Measurements from ENCODE around the gene GLIS1.
"Not testable (repeated sequence)": the region's sequence is repeated elsewhere in the genome, so short reads cannot be mapped to it uniquely, and the experiment has no call there.

The GLIS1 gene

DNA sequence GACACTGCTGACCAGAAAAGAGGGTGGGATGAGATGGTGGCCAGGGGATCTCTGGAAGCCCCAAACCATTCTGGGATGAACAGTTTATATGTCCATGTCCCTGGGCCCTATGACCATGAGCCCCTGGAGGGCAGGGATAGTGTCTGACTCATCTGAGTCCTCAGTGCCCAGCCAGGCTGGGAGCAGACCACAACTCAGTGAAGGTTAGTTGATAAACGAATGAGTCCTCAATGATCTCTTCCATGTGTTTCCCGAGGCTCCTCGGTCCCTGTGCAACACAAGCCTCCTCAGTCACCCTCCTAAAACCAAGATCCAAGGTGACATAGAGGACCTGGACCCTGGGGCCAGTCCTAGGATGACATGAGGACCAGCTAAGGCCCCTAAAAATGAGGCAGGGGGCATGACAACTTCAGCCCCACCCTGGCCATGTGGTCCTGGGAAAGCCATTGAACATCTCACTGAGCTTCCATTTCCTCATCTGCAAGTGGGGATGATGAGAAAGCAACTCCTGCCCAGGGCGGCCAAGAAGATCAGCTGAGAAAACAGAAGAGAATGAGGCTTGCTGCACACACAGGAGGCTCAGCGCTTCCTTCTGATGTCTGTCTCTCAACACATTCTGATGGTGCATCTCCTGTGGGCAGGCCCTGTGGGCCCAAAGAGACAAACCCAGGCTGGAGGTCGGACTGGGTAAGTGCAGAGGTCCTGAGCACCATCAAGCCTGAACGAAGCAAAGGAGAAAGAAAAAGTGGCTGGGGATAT, 86.3 kb downstream of the GLIS1 start:
- DNase-seq, result no peak

DNA sequence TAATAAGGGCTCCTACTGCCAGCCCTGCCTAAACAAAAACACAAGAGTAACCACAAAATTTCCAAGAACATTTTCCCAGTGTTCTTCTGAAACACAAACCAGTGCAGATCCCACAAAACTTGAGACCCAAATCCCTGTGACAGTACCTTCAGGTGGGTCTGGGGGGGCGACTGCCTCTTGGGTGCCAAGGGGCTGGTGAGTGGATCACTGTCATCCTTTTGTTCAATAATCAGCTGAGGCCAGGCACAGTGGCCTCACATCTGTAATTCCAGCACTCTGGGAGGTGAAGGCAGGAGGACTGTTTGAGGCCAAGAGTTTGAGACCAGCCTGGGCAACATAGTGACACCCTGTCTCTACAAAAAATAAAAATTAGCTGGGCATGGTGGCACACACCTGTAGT, 87.6 kb downstream of the GLIS1 start:
- no peak for DNase-seq

DNA sequence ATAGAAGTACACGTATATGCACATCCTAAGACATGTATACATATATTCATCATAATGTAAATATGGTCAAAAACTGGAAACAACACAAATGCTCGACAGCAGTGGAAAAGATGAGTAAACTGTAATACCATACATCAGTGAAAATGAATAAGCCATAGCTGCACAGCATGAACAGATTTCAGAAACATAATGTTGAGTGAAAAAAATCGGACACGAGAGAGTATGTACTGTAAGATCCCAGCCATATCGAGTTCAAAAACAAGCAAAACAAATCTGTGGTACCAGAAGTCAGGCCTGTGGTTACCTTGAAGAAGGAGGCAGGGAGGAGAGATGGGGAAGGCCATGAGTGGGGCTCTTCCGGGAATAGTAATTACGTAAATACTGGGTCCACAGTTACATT, 90.4 kb downstream of the GLIS1 start:
- DNase-seq, result no peak

DNA sequence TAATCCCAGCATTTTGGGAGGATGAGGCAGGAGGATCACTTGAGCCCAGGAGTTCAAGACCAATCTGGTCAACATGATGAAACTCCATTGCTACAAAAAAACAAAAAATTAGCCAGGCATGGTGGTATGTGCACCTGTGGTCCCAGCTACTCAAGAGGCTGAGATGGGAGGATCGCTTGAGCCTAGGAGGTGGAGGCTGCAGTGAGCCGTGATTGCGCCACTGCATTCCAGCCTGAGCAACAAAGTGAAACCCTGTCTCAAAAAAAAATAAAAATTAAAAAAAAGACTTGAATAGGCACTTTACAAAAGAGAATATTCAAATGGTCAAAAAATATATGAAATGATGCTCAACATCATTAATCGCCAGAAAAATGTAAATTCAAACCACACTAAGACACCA, 91.0 kb downstream of the GLIS1 start:
- DNase-seq, result not testable (repeated sequence)

DNA sequence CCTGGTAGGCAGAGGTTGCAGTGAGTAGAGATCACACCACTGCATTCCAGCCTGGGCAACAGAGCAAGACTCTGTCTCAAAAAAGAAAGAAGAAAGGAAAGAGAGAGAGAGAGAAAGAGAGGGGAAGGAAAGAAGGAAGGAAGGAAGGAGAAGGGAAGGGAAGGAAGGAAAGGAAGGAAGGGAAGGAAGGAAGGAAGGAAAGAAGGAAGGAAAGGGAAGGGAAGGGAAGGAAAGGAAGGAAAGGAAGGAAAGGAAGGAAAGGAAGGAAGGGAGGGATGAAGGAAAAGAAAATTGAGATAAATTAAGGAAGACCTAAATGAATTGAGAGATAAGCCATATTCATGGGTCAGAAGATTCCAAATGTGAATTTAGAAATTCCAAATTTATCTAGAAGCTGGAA, 92.2 kb downstream of the GLIS1 start:
- no peak for DNase-seq

DNA sequence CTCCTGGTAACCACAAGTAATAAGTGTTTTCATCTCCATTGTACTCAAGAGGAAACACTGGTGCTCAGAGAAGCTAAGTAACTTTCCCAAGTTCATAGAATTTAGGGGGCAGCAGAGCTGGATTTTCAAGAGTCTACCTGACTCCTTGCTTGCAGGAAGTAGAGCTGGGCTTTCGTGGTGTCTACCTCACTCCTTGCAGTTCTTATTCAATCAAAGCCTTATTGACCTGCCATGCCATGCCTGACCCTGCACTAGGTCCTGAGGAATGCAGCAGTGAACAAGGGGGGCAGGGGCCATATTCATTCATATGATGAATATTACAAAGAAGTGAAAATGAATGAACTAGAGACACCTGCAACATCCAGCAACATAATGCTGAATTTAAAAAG, 93.3 kb downstream of the GLIS1 start:
- DNase-seq, result no peak

DNA sequence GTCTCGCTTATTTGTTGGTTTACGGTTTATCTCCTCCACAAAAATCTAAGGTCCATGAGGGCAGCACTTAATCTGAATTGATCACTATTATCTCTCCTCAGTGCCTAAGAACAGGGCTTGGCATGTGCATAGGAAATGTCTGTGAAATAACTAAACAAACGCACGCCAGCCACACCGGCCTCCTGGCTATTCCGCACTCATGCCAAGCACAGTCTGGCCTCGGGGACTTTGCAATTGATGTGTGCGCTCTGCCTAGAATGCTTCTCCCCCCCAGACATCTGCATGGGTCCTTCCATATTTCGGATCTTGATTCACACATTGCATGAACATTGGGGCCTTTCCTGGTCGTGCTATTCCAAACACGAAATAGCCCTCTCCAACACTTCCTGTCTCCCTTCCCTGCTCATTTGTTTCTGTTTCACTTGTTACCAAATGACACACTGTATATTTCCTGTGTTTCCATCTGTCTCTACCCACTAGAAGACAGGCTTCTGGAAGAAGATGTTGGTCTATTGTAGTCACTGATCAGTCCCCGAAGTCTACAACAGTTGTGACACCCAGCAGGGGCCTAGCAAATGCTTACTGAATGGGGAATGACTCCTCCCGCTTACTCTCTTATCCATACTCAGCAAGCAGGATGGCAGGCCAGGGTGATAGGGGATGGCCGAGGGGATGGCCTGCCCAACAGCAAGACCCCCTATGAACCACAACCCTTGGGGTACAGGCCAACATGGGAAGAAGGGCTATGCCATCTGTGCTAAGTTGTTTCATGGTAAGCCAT, 93.9 kb downstream of the GLIS1 start:
- DNase-seq, result no peak

DNA sequence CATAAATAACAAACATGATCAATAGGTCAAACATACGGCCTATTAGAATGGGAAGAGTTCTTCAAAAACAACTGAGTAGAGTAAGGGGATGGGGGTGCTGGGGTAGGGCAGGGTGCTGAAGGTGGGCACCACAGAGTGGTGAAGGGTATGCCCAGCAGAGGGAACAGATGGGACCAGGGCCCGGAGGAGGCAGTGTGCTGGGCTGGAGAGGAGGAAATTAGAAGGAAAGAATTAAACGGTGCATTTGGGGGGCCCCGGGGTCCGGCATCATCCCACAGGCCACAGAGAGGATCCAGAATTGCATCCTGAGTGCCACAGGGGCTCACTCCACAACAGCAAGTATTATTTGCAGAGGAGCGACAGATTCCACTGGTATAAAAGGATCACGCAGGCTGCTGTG, 94.5 kb downstream of the GLIS1 start:
- DNase-seq, result no peak

DNA sequence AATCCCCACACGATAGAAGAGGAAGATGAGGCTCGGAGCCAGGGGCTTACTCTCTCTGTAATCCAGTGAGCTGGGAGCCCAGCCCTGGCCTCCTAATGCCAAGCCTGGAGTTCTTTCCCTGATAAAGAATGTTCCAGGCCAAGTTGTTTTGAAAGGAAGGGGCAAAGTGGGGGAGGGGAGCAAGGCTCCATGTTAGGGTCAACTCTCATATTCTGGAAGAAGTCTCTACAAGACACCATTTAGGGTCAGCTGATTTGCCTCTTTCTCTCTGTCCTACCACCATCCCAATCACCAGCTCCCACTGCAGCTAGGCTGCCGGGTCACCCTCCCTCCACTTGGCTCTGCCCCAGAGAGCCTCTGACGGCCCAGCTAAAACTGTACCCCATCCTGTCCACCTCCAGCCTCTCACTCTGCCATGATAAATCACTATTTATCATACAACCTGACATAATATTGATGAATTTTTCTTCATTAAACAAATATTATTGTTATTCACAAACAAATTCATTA, 95.0 kb downstream of the GLIS1 start:
- DNase-seq, result no peak

DNA sequence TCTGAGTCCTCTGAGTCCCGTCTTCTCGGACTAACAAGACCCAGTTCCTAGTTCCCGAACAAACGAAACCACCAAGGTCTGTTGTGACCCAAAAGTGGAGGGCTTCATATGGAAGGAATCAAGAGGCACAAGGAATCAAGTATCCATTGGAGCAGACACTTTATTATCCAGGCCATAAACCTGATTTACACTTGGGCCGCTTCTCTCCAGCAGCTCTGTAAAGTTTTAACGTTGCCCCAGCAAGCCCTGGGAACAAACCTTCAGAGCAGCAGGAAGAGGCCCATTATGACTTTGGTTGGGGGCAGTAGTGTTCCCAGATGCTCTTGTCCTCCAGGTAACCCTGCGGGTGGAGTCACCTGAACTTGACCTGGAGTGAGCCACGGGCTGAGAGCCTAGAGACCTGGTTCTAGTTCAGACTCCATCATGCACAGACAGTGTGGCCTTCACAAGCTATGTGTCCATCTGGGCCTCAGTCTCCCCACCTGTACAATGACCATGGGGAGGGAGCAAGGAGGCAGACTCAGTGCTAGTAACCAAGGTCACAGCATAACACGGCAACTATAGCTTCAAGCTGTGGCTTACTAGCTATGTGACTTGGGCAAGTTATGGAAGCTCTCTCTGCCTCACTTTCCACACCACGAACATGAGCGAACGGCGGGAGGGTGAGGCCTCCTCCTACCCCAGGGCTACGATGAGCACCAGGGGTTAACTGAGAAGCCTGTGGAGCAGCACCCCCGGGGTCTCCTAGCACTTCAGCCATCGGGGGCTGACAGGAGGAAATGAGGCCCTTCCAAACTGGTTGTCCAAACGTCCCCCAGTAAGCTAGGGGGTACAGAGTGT, 95.7 kb downstream of the GLIS1 start:
- DNase-seq, result no peak

DNA sequence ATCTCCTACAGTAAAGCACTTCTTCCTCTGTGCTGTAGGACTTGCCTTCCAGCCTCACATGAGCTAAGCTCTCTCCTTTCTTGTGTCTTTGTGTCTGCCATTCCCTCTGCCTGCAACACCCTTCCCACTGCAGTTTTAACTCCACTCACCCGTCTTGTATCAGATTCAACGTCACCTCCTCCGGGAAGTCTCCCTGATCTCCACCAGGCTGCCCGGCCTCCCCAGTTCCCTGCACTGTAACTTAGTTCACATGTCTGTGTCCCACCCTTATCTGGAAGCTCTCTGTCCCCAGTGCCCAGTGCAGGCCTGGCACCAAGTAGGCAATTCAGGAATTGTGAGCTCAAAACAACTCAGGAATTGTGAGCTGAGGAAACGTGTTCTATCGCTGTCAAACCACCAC, 96.4 kb downstream of the GLIS1 start:
- no peak for DNase-seq

DNA sequence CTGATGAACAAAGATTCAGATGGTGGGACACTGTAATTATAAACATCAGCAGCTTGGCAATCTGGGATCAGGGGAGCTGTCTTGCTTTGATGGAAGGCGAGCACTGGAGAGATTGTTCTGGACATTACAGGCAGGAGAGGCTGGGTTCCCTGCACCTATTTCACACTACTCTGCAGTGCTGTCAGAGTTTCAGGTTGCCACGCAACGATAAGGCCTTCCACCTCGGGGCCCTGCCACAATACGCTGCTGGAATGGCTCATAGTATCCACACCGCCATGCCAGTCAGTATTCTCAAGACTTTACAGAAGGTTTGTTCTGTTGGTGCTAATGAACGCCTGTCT, 96.8 kb downstream of the GLIS1 start:
- no peak for DNase-seq

DNA sequence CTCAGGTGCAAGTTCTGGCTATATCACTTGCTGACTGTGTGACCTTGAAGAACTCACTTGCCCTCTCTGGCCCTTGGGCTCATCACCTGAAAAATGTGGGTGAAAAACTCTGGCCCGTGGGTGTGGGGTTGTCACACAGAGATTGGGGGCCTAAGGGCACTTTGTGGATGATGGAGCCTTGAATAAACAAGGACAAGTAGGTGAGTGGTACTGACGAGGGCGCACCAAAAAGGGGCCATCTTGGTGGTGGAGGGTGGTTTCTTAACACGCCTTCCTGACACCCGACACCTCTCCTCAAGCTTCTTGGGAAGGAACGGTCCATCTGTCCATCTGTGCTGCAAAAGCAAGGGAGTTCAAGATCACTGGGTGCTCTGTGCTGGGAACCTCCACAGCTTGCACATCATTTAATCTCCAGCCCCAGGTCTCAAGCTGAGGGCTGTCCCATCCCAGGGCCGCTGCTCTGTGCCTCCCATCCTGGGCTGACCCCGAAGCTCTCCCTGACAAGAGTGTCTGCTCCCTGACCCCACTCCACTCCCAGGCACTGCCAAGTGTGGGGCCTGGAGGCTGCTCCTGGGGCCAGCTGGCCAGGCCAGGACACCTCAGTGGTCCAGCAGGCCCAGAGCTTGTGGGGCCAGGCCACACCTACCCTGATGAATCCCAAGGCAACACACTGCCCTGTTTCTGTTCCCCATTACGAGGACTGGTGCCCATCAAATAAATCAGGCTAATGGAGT, 97.3 kb downstream of the GLIS1 start:
- DNase-seq, result peak; percentile 72 to 89

DNA sequence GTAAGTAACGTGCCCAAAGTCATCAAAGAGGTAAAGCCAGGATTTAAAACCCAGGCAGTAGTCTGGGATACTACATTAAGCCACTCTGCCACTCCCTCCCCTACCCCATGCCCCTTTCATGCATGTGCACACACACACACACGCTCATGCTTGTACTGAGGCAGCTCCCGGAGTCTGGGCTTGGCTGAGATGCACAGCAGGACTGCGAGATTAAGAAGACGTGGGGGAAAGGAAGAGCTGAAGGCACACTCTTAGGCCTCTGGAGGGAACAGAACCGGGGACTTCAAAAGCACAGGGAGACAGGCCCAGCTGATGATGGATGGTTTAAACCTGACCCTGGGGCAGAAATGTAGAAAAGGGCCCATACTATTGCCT, 98.3 kb downstream of the GLIS1 start:
- DNase-seq, result no peak

DNA sequence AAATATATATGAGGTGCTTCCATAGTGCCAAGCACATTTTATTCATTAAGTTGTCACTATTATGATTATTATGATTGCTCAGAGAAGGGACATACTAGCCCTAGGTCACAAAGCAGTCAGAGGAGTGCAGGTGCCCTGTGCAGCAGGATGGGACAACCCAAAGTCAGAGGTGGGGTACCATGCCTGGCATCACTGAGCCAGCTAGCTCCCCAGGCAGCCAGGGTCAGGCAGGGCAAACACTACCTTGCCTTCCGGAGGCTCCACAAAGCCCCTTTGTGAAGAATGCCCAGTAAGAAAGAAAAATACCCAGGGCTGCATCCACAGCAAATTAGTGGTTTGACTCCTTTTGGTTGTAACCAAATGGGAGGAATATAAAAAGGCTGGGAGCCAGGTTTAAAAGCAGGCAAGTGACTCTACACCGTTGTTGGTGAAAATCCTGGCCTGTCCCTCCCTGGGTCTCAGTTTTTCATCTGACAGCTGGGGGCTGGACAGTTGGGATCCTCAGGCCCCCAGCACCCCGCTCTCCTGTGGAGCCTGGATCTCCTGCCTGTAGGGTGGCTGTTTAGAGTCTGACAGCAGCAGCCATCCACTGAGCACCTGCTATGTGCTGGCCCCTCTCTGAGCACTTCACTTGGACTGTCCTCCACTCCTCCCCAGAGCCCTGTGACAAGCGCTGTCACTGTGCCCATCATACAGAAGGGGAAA, 98.8 kb downstream of the GLIS1 start:
- no peak for DNase-seq

DNA sequence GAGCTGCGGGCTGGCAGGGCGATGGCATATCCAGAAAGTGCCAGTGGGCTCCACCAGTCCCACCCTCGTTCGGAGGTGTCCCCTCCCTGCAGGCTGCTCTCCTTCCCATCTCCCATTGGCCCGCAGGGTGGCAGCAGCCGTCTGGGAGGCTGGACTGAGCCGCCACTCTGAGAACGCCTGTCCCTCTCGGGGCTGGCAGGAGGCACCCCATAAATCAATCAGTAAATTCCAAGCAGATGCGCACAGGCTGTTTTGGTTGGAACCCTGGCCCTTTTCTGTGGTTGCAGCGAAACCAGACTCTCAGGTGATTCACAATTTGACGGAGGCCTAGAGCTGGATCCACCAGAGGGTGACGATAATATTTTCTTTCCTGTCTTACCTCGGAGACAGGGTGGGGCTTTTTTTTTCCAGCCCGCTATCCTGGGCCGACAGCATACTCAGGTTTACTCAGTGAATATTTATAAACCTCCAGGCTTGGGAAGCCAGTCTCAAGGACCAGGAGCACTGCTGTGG, 99.7 kb downstream of the GLIS1 start:
- DNase-seq, result peak; percentile 60 to 90

DNA sequence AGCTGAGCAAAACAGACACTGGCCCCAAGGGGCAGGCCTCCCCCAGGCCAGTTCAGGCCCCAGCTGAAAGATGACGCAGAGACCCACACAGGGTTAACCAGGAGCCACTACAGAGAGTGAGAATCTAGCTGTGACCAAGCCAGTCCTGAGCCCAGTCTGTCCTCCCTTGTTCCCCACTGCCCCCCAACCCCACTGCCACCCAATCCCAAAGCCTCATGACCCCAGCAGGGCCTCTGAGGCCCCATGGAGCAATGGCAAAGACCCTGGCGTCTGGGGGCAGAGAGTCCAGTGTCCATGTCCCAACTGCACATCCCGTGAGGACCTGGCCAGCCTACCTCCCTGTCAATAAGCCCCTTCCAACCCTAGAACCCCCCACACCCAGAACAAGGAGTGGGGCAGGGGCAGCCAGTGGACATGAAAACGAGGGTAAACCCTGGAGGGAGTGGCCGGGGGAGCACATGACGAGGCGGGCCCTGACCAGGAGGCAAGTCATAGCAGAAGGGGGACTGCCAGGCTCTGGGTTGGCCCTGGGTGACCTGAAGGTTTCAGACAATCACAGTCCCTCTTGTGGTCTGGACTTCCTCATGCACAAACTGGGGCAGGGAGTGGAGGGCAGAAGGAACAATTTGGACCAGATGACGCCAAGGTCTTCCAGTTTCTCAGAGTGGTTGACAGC, 100.5 kb downstream of the GLIS1 start:
- no peak for DNase-seq

DNA sequence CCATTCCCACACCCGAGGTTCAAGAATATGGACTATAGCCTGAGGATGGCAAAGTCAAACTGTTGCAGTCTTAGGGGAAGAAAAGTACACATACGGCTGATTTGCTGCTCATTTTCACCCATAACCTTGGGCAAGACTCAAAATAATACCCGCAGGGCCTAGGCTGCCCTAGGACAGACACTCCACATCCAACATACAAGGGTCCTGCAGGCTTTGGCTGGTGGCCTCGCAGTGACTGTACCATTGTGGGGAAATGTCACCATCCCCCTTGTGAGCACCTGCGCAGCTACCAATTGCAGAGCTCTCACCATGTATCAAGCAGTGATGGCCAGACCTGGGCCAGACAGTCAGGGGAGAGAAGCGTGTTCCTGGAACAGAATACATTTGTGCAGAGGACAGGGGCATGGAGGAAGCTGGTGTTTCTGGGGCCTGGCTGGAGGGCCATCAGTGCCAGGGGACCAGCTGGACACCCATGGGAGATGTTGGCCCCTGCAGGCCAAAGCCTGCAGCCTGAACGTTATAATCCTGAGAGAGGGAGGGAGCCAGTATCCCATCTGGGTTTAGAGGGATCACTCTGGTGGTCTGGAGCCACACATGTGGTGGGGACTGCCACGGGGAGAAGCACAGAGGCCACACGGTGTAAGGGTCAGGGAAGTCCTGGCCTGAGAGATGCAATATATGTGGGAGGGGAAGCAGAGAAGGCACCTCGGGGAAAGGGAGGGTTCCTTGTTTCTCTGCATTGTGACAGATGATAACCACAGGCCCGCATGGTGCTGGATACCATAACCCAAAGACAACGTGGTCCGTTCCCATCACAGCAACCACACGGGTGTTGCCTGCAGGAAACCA, 101.2 kb downstream of the GLIS1 start:
- no peak for DNase-seq

DNA sequence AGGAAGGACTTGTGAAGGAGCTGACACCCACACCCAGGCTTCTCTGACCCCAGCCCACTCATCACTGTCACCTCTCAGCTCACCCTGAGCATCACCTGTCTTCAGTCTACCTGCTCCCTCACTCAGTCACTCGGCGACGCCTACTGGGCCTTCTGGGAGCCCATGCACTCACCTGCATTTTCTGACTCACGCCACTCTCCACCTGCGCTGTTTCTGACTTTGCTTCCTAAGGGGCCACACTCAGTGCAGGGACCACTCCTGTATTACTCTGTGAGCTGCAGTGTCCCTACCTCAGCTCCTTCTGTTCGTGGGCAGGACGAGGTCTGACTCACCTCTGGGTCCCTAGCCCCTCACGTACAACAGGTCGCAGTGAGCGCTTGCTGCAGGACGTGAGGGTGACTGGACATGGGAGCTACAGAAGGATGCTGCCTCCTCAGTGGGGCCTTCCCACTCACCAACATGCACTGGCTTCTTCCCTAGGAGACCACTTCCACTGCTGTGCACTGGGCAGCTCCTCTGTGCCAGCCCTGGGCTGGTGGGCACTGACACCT, 102.3 kb downstream of the GLIS1 start:
- no peak for DNase-seq

DNA sequence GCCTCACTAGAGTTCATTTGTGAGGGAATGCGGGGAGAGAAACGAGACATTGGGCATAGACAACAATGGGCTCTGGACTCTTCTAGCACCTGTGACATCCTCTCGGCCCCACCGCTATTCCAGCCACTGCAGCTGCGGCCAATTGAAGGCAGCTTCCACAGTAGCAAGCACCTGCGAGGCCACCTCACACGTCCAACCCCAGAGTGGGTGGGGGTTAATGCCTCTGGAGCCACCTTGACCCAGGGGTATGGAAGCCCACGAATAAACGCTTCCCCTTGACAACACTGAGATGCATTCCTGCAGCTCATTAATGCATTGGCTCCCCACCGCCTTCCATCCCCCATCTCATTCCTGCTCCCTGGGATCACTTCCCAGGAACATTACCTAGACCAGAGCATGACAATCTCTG, 104.4 kb downstream of the GLIS1 start:
- no peak for DNase-seq

Measured in NCI-H524 (cell line).